Lower leg skin (tissue), 3 donors: ENCODE results near the gene SLC17A2.

Experiments used
- POLR2A ChIP-seq, 2 donors: fragments of 450-650 bp; IDR thresholded peaks; one replicate each; pipeline ENCODE4 v1.6.1; 2016 to 2017; ENCODE audit warnings: antibody characterized with exemption in 2 of 2, mild to moderate bottlenecking in 1 of 2, moderate library complexity in 1 of 2
- TF ChIP-seq, protein P1 (sequence below), 3 donors: fragments of 450-650 bp; IDR thresholded peaks; one replicate each; pipeline ENCODE4 v1.5.1; 2016; ENCODE audit warnings: antibody characterized with exemption in 3 of 3, mild to moderate bottlenecking in 3 of 3, moderate library complexity in 2 of 3

DNA sequence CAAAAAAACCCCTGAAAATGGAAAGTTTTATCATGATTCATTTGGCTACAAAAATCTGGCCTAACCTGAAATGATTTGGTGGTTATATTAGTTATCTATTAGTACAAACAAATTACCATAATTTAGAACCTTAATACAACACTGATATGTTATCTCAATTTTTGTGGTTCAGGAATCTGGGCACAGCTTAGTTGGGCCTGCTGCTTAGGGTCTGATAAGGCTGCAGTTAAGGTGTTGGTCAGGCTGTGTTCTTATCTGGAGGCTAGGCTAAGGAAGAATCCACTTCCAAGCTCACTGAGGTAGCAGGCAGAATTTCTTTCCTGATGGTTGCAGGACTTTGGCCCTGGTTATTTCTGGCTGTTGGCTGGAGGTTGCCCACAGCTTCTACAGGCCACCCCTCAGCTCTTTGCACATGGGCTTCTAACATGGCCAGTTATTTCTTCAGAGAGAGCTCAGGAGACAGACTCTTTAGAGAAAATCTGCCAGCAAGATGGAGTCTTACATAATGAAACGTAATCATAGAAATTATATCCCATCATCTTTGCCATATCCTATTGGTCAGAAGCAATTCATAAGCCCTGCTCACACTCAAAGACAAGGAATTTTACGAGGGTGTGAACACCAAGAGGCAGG is 43.5 kb upstream of the SLC17A2 start:
- TF ChIP-seq, protein P1, sequence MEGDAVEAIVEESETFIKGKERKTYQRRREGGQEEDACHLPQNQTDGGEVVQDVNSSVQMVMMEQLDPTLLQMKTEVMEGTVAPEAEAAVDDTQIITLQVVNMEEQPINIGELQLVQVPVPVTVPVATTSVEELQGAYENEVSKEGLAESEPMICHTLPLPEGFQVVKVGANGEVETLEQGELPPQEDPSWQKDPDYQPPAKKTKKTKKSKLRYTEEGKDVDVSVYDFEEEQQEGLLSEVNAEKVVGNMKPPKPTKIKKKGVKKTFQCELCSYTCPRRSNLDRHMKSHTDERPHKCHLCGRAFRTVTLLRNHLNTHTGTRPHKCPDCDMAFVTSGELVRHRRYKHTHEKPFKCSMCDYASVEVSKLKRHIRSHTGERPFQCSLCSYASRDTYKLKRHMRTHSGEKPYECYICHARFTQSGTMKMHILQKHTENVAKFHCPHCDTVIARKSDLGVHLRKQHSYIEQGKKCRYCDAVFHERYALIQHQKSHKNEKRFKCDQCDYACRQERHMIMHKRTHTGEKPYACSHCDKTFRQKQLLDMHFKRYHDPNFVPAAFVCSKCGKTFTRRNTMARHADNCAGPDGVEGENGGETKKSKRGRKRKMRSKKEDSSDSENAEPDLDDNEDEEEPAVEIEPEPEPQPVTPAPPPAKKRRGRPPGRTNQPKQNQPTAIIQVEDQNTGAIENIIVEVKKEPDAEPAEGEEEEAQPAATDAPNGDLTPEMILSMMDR (IDR thresholded peaks at IDR 0.05): no peak
- TF ChIP-seq POLR2A (IDR thresholded peaks at IDR 0.05): no peak
